Activated naive CD8-positive, alpha-beta T cell treated with anti-CD3 and anti-CD28 coated beads, Interleukin-2, amount 50 U/mL, for 24 hours (primary cell): ENCODE results near the gene ELP4.
"Not testable (repeated sequence)": the region's sequence is repeated elsewhere in the genome, so short reads cannot be mapped to it uniquely, and the experiment has no call there.

Experiments
- ATAC-seq: fragments of 150-1000 bp; cut with Tn5 transposase; one replicate; pipeline ENCODE4 v1.10.0; 2021
- DNase-seq: peaks from one replicate; pipeline ENCODE4 v3.0.0; 2021
- H3K27ac Mint-ChIP-seq: one replicate; pipeline ENCODE4 v1.8.0; 2021; ENCODE audit warnings: mild to moderate bottlenecking, mixed read lengths
- H3K27me3 Mint-ChIP-seq: one replicate; pipeline ENCODE4 v1.8.0; 2021; ENCODE audit warnings: mixed read lengths
- H3K36me3 Mint-ChIP-seq: one replicate; pipeline ENCODE4 v1.8.0; 2021; ENCODE audit warnings: low read depth, mixed read lengths
- H3K4me1 Mint-ChIP-seq: one replicate; pipeline ENCODE4 v1.8.0; 2021; ENCODE audit warnings: mixed read lengths
- H3K4me3 Mint-ChIP-seq: one replicate; pipeline ENCODE4 v1.8.0; 2021; ENCODE audit warnings: mild to moderate bottlenecking, moderate library complexity, mixed read lengths
- H3K9me3 Mint-ChIP-seq: one replicate; pipeline ENCODE4 v1.8.0; 2021; ENCODE audit warnings: mixed read lengths

Gene ELP4

DNA sequence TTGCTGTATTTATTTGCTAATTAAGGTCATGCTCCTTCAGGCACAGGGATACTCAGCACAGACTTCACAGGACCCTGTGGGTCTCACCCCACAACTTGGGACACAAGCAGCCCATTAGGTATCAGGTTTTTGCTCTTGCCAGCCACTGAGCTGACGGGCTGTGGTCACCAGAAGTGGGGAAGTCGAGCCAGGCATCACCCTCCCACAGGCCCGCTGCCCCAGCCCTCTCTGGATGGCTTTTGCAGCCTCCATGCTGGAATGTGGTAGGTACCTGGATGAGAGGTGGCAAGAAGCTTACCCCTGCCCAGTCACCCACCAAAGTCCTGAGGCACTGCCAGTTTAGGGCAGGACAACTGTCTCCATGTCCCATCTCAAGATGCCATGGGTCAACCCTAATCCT, 213.2 kb downstream of the ELP4 start:
- ATAC-seq (no peak), DNase-seq (no peak)
- Mint-ChIP-seq H3K9me3 (peaks cover 4% of the 10 kb centered on the region), H3K27me3 (no peaks in the 10 kb centered on the region), H3K4me3 (no peak overlapping the region), H3K4me1 (no peaks in the 10 kb centered on the region), H3K27ac (no peak overlapping the region), H3K36me3 (peaks cover 11% of the 10 kb centered on the region)

DNA sequence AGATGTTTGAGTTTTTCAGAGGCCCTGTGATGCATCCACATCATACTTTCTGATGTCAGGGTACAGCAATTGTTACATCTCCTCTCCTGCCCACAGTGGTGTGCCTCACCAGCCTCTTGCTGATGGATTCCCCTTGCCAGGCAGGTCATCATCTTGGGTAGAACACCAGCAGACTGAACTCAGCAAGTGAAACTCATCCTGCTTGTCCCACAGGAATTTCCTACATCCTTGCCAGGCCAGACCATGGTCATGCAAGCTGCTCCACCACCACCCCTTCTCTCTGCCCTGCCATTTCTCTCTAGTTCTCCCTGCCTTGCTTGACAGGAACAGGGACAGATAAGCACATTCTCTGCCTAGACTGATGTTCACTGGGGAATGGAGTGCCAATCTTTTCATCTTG, 215.6 kb downstream of the ELP4 start:
- ATAC-seq (no peak), DNase-seq (no peak)
- no peaks in the 10 kb centered on the region for H3K27me3 Mint-ChIP-seq
- peaks cover 15% of the 10 kb centered on the region for H3K36me3 Mint-ChIP-seq
- H3K9me3 Mint-ChIP-seq, result peaks cover 8% of the 10 kb centered on the region
- H3K27ac Mint-ChIP-seq, result no peak overlapping the region
- no peaks in the 10 kb centered on the region for H3K4me1 Mint-ChIP-seq
- H3K4me3 Mint-ChIP-seq, result no peak overlapping the region

DNA sequence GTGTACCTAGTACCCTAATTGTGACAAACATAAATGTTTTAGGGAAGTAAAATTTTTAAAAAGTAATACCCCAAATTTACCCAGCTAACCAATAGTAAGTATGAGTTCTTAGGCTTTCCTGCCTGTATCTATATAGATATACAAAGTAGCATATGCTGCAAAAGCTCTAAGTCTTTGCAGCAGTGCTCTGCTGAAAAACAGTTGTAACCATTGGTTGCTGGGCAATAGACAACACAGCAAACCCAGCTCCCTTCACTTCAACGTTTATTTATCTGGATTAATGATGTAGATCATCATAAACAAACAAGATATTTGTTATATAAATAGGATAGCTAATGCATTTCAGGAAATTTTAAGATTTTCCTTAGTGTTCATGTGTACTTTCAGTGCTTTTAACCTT, 218.9 kb downstream of the ELP4 start:
- no peaks in the 10 kb centered on the region for H3K27me3 Mint-ChIP-seq
- DNase-seq (no peak), ATAC-seq (no peak)
- H3K27ac Mint-ChIP-seq, result no peak overlapping the region
- no peak overlapping the region for H3K4me3 Mint-ChIP-seq
- H3K36me3 Mint-ChIP-seq, result peaks cover 25% of the 10 kb centered on the region
- peaks cover 20% of the 10 kb centered on the region for H3K9me3 Mint-ChIP-seq
- no peaks in the 10 kb centered on the region for H3K4me1 Mint-ChIP-seq

DNA sequence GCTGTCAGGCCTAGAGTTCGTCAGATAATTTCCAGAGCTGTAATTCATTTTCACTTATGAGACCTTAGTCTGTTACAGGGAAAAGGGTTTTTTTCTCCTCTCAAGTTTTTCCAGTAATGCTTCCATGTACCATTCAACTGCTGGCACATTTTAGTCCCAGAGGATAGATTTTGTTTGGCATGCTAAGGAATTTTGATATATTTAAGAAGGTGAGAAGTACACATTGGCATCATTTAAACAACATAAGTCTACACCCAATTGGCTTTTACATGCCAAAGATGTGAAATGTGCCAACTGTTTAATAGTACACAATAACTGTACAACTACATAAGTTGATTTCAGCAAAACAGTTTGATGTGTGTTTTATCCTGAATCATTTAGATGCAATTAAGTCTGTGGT, 230.6 kb downstream of the ELP4 start:
- ATAC-seq (no peak), DNase-seq (no peak)
- Mint-ChIP-seq H3K27ac (no peak overlapping the region), H3K27me3 (no peaks in the 10 kb centered on the region), H3K4me3 (no peak overlapping the region), H3K36me3 (peaks cover 17% of the 10 kb centered on the region), H3K4me1 (no peaks in the 10 kb centered on the region), H3K9me3 (peaks cover 31% of the 10 kb centered on the region)

DNA sequence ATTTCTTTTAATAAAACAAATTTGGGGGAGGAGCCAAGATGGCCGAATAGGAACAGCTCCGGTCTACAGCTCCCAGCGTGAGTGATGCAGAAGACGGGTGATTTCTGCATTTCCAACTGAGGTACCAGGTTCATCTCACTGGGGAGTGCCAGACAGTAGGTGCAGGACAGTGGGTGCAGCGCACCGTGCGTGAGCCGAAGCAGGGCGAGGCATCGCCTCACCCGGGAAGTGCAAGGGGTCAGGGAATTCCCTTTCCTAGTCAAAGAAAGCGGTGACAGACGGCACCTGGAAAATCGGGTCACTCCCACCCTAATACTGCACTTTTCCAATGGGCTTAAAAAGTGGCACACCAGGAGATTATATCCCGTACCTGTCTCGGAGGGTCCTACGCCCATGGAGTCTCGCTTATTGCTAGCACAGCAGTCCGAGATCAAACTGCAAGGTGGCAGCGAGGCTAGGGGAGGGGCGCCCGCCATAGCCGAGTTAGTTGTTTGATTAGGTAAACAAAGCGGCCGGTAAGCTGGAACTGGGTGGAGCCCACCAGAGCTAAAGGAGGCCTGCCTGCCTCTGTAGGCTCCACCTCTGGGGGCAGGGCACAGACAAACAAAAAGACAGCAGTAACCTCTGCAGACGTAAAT, 231.3 kb downstream of the ELP4 start:
- ATAC-seq, result not testable (repeated sequence)
- H3K9me3 Mint-ChIP-seq, result peaks cover 30% of the 10 kb centered on the region

DNA sequence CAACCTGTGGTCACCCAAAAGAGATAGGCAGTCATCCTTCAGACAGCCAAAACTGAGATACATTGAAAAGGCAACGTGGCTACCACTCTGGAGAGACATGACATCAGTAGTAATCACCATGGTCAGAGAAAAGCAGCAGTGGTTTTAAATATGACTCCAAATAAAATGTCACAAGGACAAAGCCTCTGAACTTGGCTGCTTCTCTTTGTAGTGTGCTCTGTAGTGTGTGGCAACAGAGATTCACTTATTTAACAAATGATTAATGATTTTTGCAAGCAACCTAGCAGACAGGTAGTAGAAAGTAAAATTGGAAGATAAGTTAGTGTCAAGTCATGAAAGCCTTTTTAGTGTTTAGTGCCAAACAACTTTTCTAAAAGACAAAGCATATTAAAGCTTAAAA, 238.0 kb downstream of the ELP4 start:
- no peak for DNase-seq
- H3K4me3 Mint-ChIP-seq, result no peak overlapping the region
- H3K27ac Mint-ChIP-seq, result no peak overlapping the region
- no peaks in the 10 kb centered on the region for H3K4me1 Mint-ChIP-seq
- no peak for ATAC-seq
- H3K9me3 Mint-ChIP-seq, result peaks cover 9% of the 10 kb centered on the region
- H3K27me3 Mint-ChIP-seq, result no peaks in the 10 kb centered on the region
- H3K36me3 Mint-ChIP-seq, result peaks cover 2% of the 10 kb centered on the region

More for the DNA sequence above, 231.3 kb downstream of the ELP4 start:
- not testable (repeated sequence) for H3K4me1 Mint-ChIP-seq, H3K4me3 Mint-ChIP-seq, H3K27ac Mint-ChIP-seq, H3K27me3 Mint-ChIP-seq, DNase-seq
- peaks cover 17% of the 10 kb centered on the region for H3K36me3 Mint-ChIP-seq

DNA sequence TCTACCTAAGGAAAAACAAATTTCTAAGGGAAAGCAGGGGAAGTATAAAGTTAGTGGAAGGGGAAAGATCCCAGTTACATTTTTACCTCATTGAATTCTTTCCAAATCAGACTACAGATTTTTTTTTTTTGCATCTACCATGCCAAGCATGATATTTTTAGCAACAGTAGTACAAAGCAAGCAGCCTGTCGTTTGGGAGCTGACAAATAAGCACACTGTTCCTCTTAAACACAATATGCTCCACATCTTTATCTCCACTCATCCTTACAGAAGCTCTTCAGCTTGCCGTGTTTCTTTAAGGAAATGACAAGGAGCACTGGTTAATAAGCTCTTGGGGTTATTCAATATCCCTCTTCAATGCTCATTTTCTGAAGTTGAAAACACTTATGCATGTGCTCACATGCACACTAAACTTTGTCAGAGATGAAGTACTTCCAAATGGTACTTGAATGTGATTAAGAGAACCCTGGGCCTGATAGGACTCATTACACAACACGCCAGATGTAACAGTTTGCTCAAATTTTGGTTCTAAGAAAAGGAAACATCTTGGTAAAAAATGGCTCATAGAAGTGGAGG, 247.8 kb downstream of the ELP4 start:
- Mint-ChIP-seq H3K27ac (no peak overlapping the region), H3K36me3 (no peaks in the 10 kb centered on the region), H3K4me1 (no peaks in the 10 kb centered on the region), H3K4me3 (no peak overlapping the region), H3K27me3 (no peaks in the 10 kb centered on the region), H3K9me3 (no peaks in the 10 kb centered on the region)
- ATAC-seq (no peak), DNase-seq (no peak)

DNA sequence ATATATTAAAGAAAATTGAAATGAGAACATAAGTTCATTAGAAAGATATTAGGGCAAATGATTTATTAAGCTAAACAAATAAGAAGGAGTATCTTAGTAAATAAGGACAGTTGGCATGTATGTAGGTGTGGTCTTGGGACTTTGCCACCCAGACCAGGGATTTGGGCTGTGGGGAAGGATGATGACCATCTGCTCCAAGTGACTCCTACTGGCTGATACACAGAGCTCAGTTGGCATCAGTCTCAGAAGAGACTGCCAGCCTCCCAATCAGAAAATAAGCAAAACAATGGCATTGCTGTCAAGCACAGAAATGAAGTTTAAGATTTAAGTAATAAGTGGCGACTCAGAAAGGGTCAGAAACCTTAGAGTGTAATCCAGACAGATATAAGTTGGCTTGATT, 252.1 kb downstream of the ELP4 start:
- ATAC-seq, result no peak
- Mint-ChIP-seq H3K4me1 (no peaks in the 10 kb centered on the region), H3K9me3 (no peaks in the 10 kb centered on the region), H3K4me3 (no peak overlapping the region), H3K36me3 (no peaks in the 10 kb centered on the region), H3K27ac (no peak overlapping the region), H3K27me3 (no peaks in the 10 kb centered on the region)
- no peak for DNase-seq

DNA sequence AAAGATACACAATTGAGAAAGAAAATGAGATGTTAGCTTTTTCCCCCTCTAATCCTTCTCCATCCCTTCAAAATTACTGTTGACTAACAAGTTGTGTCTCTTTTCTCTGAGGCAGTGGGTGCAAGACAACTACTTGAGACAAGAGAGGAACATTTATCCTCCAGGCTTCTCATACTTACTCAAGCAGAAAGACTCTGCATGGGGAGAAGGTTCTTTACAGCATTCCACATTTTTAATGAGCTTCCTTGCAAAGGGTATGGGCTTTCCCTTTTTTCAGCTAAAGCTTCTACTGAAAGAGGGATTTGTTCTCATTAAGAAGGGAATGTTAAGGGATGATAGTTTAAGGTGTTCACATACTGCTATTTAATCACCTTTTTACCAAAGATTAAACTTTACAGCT, 253.7 kb downstream of the ELP4 start:
- Mint-ChIP-seq H3K4me1 (no peaks in the 10 kb centered on the region), H3K36me3 (no peaks in the 10 kb centered on the region), H3K4me3 (no peak overlapping the region)

DNA sequence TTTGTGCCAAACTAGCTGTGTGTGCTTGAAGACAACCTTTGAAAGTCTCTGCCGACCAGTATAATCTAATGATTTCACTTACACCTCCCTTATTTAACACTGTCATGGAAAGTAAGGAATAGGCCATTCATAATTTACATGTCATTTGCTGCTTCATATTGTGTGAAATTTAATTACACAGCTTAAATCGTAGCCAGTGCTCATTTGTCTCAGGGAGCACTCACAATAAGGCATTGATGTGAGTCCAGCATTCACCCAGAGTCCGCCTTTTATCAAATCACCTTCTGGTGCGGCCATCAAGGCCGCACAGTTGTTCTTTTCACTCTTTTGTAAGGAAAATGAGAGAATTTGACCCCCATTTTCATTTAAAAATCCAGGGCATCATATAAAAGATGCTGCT, 254.7 kb downstream of the ELP4 start:
- Mint-ChIP-seq H3K9me3 (no peaks in the 10 kb centered on the region), H3K4me1 (no peaks in the 10 kb centered on the region), H3K36me3 (no peaks in the 10 kb centered on the region), H3K27me3 (no peaks in the 10 kb centered on the region), H3K4me3 (no peak overlapping the region), H3K27ac (no peak overlapping the region)
- DNase-seq, result no peak
- ATAC-seq, result no peak

More for the DNA sequence above, 253.7 kb downstream of the ELP4 start:
- Mint-ChIP-seq H3K27ac (no peak overlapping the region), H3K9me3 (no peaks in the 10 kb centered on the region), H3K27me3 (no peaks in the 10 kb centered on the region)
- ATAC-seq (no peak), DNase-seq (no peak)

DNA sequence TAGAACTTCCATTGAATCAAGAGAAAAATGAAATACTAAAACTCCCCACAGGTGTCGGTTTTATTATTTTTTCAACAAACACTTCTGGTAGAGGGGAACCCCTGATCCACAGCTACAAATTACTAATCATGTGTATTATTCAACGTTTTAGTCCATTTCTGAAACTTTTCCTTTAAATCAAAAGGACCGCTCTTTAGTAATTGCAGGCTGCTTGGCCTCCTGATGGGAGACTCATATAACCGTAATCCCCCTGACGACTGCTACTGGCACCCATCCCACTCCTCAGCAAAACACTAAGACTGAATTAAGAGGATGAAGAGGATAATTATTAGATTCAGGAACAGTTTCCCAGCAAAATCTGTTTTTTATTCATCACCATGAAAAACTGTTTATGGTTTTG, 255.2 kb downstream of the ELP4 start:
- H3K27me3 Mint-ChIP-seq, result no peaks in the 10 kb centered on the region
- no peaks in the 10 kb centered on the region for H3K36me3 Mint-ChIP-seq
- no peak for ATAC-seq
- H3K9me3 Mint-ChIP-seq, result no peaks in the 10 kb centered on the region
- DNase-seq, result no peak
- no peaks in the 10 kb centered on the region for H3K4me1 Mint-ChIP-seq
- H3K27ac Mint-ChIP-seq, result no peak overlapping the region
- H3K4me3 Mint-ChIP-seq, result no peak overlapping the region

DNA sequence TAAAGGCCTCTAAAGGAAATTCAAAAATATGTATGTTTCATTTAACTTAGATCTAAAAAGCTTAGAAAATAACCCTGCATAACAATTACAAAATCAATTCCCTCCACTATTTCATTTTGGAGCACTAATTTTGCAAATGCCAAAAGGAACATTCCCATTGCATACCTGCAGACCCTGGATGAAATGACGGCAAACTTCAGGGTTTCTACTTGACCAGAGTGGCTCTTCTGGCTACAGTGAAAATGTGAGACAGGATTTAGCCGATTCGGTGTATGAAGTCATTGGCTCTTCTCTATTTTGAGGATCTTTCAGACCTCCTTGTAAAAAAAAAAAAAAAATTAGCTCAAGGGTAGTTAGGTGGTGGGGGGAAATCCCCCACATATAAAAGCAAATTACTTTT, 257.5 kb downstream of the ELP4 start:
- peaks cover 3% of the 10 kb centered on the region for H3K36me3 Mint-ChIP-seq
- H3K9me3 Mint-ChIP-seq, result no peaks in the 10 kb centered on the region
- H3K27ac Mint-ChIP-seq, result no peak overlapping the region
- no peaks in the 10 kb centered on the region for H3K4me1 Mint-ChIP-seq
- H3K4me3 Mint-ChIP-seq, result no peak overlapping the region
- DNase-seq (no peak), ATAC-seq (no peak)
- no peaks in the 10 kb centered on the region for H3K27me3 Mint-ChIP-seq

DNA sequence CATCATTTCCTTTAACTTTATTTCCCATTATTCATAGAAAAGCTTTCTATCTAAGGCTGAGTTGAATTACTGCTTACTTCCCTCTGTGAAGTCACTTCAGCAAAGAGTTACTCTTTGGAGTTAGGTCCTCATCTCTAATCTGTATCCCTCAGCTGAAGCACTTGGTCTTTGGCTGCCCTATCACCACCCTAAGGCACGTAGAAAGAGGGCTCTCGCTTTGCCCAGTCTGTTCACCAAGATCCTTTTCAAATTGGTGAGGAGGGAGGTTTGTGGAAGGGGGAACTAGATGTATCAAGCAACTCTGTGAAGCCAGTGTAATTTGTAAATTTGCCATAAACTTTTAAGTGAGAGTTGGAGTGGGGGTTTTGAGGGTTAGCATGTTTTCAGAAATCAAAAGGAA, 258.1 kb downstream of the ELP4 start:
- Mint-ChIP-seq H3K27me3 (no peaks in the 10 kb centered on the region), H3K36me3 (peaks cover 6% of the 10 kb centered on the region), H3K9me3 (no peaks in the 10 kb centered on the region), H3K27ac (no peak overlapping the region), H3K4me1 (no peaks in the 10 kb centered on the region), H3K4me3 (no peak overlapping the region)
- DNase-seq (no peak), ATAC-seq (no peak)

DNA sequence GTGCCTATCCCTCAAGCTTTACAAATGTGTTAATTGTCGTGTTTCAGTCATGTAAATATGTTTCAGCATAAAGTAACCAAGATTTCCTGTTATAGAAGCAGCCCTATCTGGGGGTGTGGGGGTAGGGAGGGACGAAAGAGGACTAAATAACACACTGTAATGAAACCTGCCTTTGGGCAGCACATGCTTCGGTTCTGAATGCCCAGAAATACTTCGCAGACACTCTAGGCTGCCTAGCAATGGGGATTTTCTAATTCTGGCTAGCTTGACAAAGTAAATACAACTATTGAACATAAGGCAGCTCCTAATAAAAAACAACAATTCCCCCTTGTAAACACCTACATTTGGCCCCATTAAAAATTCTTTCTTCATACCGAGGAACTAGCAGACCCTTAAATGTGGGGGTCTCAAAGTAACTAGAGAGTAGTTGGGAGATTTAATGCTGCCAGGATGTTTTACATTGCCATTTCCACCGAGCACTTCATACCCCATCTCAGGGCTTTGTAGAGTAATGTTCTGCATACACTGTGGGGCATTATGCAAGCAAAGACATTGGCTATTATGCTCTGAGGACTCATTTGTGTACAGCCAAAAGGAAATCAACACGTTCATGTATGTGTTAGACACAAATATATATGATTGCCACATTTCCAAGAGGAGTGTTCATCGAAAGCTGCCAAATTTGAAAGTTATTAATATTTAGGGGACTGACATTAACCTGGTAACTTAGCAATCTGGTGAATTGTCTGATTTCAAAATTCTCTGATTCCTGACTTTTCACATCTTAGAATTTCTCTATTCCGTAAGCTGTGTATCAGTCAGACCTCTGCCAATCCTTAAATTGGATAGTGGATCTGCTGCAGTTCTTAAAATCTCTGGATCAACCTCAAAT, 259.4 kb downstream of the ELP4 start:
- Mint-ChIP-seq H3K27ac (no peak overlapping the region), H3K4me3 (no peak overlapping the region), H3K36me3 (peaks cover 8% of the 10 kb centered on the region), H3K4me1 (no peaks in the 10 kb centered on the region), H3K27me3 (no peaks in the 10 kb centered on the region), H3K9me3 (no peaks in the 10 kb centered on the region)
- DNase-seq (no peak), ATAC-seq (no peak)

DNA sequence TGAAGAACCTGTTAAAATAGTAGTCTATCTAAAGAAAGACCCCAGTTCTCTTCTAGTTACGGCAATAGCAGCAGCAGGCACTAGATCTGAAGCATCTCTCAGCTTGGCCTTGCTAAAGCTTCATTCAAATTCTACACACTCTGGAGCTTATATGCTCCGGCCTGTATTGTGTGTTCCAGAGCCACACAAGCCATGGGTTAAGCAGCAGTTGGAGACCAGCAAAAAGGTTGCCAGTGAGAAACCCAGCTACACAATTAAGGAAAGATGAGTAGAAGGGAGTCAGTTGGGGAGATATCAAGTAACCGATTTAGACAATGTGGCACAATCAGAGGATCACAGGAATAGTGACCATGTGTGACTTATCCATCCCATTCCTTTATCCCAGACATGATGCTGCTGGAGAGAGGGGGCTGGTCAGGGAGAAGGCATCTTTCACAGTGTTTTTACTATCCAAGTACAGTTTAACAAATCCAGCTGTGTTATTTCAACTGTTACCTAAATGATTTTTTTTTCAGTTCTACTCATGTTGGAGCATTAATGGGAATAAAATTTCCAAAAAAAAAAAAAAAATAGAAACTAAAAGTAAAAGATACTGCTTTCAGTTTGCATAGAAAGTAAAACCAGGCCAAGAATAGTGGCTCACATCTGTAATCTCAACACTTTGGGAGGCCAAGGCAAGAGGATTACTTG, 260.6 kb downstream of the ELP4 start:
- Mint-ChIP-seq H3K4me1 (no peaks in the 10 kb centered on the region), H3K9me3 (no peaks in the 10 kb centered on the region), H3K36me3 (peaks cover 8% of the 10 kb centered on the region), H3K4me3 (no peak overlapping the region), H3K27ac (no peak overlapping the region), H3K27me3 (no peaks in the 10 kb centered on the region)
- DNase-seq (no peak), ATAC-seq (no peak)
